Measurements from ENCODE around the gene KMT2B. TPM values are rescaled to one million over a fixed set of nuclear protein-coding genes. Genes with fewer than 3 reads are reported as not detected.

KMT2B gene
- polyA plus RNA-seq, 2 of the 4 experiments (the other 2 are of a cell fraction), result 17.8 to 39.4 TPM

DNA sequence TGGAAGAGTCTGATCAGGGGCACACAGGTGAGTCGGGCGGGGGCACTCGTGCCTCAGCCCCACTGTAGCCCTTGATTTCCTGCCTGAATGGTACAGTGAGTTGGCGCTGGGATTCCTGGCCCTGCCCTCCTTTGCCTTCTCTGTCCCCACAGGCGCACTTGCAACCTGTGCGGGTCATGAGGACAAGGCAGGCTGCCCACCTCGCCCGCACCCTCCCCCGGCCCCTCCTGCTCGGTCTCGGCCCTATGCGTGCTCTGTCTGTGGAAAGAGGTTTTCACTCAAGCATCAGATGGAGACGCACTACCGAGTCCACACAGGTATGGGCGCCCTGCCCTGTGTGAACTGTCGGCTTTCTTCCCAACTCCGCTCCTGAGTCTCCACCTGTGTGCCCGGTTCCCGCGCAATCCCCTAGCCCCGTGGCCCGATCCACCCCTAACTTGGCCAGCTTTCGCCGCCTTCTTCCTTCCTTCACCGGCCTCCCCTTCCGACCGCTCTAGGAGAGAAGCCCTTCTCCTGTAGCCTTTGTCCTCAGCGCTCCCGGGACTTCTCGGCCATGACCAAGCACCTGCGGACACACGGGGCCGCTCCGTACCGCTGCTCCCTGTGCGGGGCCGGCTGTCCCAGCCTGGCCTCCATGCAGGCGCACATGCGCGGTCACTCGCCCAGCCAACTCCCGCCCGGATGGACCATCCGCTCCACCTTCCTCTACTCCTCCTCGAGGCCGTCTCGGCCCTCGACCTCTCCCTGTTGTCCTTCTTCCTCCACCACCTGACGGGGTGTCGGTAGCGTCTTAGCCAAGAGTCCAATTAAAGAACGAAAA, 1.6 kb upstream of the KMT2B start (continued):
- no peak for TF ChIP-seq KDM5A (IDR thresholded peaks at IDR 0.05)
- TF ChIP-seq HOXB13 (CRISPR knock-in tag; IDR thresholded peaks at IDR 0.05; ENCODE audit: low read depth), result no peak
- TF ChIP-seq, protein P1, sequence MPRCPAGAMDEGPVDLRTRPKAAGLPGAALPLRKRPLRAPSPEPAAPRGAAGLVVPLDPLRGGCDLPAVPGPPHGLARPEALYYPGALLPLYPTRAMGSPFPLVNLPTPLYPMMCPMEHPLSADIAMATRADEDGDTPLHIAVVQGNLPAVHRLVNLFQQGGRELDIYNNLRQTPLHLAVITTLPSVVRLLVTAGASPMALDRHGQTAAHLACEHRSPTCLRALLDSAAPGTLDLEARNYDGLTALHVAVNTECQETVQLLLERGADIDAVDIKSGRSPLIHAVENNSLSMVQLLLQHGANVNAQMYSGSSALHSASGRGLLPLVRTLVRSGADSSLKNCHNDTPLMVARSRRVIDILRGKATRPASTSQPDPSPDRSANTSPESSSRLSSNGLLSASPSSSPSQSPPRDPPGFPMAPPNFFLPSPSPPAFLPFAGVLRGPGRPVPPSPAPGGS (IDR thresholded peaks at IDR 0.05), result no peak; the same call in 2 of the 3 replicates
- no peak for TF ChIP-seq EHF (CRISPR knock-in tag; IDR thresholded peaks at IDR 0.05)
- no peak for TF ChIP-seq JUNB (IDR thresholded peaks at IDR 0.05)
- peak; percentile 92 for TF ChIP-seq POLR2A (IDR thresholded peaks at IDR 0.05; ENCODE audit: low read length)
- TF ChIP-seq JUN (IDR thresholded peaks at IDR 0.05), result peak in 1 of 2 experiments; percentile 46; a peak in 1 of 5 replicates
- TF ChIP-seq, protein P2, sequence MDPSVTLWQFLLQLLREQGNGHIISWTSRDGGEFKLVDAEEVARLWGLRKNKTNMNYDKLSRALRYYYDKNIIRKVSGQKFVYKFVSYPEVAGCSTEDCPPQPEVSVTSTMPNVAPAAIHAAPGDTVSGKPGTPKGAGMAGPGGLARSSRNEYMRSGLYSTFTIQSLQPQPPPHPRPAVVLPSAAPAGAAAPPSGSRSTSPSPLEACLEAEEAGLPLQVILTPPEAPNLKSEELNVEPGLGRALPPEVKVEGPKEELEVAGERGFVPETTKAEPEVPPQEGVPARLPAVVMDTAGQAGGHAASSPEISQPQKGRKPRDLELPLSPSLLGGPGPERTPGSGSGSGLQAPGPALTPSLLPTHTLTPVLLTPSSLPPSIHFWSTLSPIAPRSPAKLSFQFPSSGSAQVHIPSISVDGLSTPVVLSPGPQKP (IDR thresholded peaks at IDR 0.05; ENCODE audit: low read depth, low read length), result no peak
- no peak for TF ChIP-seq RAD21 (conservative IDR thresholded peaks at IDR 0.05 in 1 of 2, IDR thresholded peaks at IDR 0.05 in 1 of 2)
- no peak for TF ChIP-seq CEBPB (IDR thresholded peaks at IDR 0.05)
- TF ChIP-seq, protein P3, sequence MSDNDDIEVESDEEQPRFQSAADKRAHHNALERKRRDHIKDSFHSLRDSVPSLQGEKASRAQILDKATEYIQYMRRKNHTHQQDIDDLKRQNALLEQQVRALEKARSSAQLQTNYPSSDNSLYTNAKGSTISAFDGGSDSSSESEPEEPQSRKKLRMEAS (IDR thresholded peaks at IDR 0.05), result peak; percentile 94

DNA sequence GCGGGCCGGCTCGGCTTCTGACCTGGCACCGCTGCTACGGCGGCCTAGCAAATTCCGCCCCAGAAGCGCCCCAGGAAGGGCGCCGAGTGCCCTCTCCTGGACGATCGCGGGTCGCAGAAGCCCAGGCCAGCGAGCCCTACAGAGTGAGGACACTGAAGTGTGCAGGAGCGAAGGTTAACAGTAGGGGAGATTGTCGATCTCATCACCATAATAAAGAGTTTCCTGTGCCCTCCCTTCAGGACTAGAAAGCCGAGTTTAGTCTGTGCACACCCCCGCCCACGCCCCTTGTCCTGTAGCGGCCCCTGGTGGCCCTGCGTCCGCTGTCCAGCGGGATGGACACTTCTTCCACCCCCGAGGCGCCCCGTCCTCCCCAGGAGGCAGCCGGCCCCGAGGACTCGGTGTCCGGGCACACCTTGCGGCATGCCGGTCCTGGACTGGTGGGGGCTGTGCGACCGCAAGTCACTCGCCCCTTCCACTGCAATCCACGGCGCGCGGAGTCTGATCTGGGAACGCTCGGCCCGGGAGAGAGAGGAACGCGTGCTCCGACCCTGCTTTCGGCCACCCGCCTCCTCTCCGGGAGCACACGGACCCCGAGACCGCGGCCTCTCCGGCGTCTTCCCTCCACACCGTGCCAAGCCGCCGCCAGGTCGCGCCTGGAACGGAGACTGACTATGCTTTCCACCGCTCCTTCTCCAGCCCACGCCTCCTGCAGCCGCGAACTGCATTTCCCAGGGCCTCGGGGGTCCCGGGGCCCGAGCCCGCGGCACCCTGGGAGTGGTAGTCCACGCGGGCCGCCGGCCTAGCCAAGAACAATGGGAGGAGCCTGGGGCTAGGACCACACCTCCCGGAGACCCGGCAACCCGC, 770 bp upstream of the KMT2B start:
- DNase-seq (ENCODE audit: low read depth in 1 of 2, low spot score in 1 of 2) (peak; percentile 95 to 99), ATAC-seq (peak; percentile 74 to 91), FAIRE-seq (peak; percentile 96)
- Histone ChIP-seq H3K9me3 (no peaks in the 10 kb centered on the region), H3K4me1 (peaks cover 20% of the 10 kb centered on the region), H3K4me2 (peak overlapping the region; percentile 89), H3K27ac (peak overlapping the region; percentile 91 to 98), H3K4me3 (peak overlapping the region; percentile 87)
- POLR2A ChIA-PET, result no interaction called here
- CTCF ChIA-PET, result interaction anchor here (1.0 to 6.6 kb wide), 8 partner anchors 10 to 168 kb away, joined by 5 to 161 read pairs (median 22); partner anchors contain the start of gene ZBTB32
- WGBS (ENCODE audit: missing lambda C conversion rate), result 1% methylated on average over 62 of the region's 77 CpGs
- TF ChIP-seq CHD2 (IDR thresholded peaks at IDR 0.05; ENCODE audit: low read length, partially characterized antibody) (no peak), USF2 (IDR thresholded peaks at IDR 0.05) (no peak), ZNF302 (CRISPR knock-in tag; IDR thresholded peaks at IDR 0.05) (no peak), POLR2A (IDR thresholded peaks at IDR 0.05; ENCODE audit: low read length) (peak; percentile 74), HOXB5 (CRISPR knock-in tag; IDR thresholded peaks at IDR 0.05) (no peak), HDAC2 (IDR thresholded peaks at IDR 0.05) (no peak), ZFP36 (IDR thresholded peaks at IDR 0.05; ENCODE audit: borderline replicate concordance, partially characterized antibody) (no peak), NR3C1 (IDR thresholded peaks at IDR 0.05) (no peak), HOXB13 (CRISPR knock-in tag; IDR thresholded peaks at IDR 0.05; ENCODE audit: low read depth) (0 out of 2 replicates have a peak, but pooled peaks have one; percentile 30), RARB (CRISPR knock-in tag; IDR thresholded peaks at IDR 0.05) (no peak), KDM1A (IDR thresholded peaks at IDR 0.05; ENCODE audit: low read depth) (no peak), SREBF2 (IDR thresholded peaks at IDR 0.05) (no peak), TP53 (CRISPR knock-in tag; IDR thresholded peaks at IDR 0.05) (peak; percentile 47), JUNB (IDR thresholded peaks at IDR 0.05) (no peak), JUN (IDR thresholded peaks at IDR 0.05) (peak in 1 of 2 experiments; percentile 53; a peak in 3 of 5 replicates), CBX2 (IDR thresholded peaks at IDR 0.05; ENCODE audit: borderline replicate concordance, low read depth) (no peak), MYC (IDR thresholded peaks at IDR 0.05; ENCODE audit: borderline replicate concordance, low read length) (peak; percentile 87), NPAS2 (CRISPR knock-in tag; IDR thresholded peaks at IDR 0.05; ENCODE audit: borderline replicate concordance) (no peak), TFCP2L1 (CRISPR knock-in tag; IDR thresholded peaks at IDR 0.05) (0 out of 2 replicates have a peak, but pooled peaks have one; percentile 70), RFX5 (IDR thresholded peaks at IDR 0.05) (no peak; the same call in 1 of the 2 replicates), ESRRA (IDR thresholded peaks at IDR 0.05; ENCODE audit: borderline replicate concordance, low read length) (0 out of 2 replicates have a peak, but pooled peaks have one; percentile 39), MAZ (IDR thresholded peaks at IDR 0.05; ENCODE audit: borderline replicate concordance, low read depth, low read length) (peak; percentile 87), HOXA7 (CRISPR knock-in tag; IDR thresholded peaks at IDR 0.05) (no peak)
- TF ChIP-seq, protein P4, sequence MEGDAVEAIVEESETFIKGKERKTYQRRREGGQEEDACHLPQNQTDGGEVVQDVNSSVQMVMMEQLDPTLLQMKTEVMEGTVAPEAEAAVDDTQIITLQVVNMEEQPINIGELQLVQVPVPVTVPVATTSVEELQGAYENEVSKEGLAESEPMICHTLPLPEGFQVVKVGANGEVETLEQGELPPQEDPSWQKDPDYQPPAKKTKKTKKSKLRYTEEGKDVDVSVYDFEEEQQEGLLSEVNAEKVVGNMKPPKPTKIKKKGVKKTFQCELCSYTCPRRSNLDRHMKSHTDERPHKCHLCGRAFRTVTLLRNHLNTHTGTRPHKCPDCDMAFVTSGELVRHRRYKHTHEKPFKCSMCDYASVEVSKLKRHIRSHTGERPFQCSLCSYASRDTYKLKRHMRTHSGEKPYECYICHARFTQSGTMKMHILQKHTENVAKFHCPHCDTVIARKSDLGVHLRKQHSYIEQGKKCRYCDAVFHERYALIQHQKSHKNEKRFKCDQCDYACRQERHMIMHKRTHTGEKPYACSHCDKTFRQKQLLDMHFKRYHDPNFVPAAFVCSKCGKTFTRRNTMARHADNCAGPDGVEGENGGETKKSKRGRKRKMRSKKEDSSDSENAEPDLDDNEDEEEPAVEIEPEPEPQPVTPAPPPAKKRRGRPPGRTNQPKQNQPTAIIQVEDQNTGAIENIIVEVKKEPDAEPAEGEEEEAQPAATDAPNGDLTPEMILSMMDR (IDR thresholded peaks at IDR 0.05), result peak; percentile 100

All from A549 (cell line).